ENCODE results near the gene ASTN2. TPM values are rescaled to one million over a fixed set of nuclear protein-coding genes. Genes with fewer than 3 reads are reported as not detected.

ASTN2 gene
- total RNA-seq, 1 experiment from 2014 or later: 4.8 TPM

DNA sequence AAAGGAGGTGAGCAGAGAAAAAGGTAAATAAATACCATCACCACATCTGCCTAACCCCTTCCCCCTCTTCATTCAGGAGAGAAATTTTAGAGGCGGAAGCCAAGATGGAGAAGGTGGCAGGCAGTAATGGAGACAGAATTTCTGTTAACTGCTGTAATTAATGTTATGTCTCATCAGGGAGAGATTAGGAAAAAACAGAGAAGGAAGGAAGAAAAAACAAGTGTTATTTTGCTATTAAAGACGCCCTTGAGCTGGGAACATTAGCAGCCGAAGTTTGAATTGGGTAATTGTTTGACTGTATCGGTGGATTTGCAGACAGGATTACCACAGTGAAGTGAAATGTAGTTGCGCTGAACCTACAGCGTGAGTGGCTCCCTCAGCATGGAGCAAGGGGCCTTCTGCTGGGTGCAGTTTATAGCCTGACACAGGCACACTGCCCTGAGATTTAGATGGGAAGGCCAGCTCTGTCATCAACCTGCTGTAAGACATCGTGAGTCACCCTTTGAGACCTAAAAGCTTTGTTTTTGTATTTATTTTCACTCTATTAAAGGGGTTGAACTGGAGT lies 136.3 kb downstream of the ASTN2 start (continued):
- TF ChIP-seq, protein P1, sequence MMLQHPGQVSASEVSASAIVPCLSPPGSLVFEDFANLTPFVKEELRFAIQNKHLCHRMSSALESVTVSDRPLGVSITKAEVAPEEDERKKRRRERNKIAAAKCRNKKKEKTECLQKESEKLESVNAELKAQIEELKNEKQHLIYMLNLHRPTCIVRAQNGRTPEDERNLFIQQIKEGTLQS (IDR thresholded peaks at IDR 0.05): no peak
- TF ChIP-seq, protein P2, sequence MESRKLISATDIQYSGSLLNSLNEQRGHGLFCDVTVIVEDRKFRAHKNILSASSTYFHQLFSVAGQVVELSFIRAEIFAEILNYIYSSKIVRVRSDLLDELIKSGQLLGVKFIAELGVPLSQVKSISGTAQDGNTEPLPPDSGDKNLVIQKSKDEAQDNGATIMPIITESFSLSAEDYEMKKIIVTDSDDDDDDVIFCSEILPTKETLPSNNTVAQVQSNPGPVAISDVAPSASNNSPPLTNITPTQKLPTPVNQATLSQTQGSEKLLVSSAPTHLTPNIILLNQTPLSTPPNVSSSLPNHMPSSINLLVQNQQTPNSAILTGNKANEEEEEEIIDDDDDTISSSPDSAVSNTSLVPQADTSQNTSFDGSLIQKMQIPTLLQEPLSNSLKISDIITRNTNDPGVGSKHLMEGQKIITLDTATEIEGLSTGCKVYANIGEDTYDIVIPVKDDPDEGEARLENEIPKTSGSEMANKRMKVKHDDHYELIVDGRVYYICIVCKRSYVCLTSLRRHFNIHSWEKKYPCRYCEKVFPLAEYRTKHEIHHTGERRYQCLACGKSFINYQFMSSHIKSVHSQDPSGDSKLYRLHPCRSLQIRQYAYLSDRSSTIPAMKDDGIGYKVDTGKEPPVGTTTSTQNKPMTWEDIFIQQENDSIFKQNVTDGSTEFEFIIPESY (IDR thresholded peaks at IDR 0.05; ENCODE audit: extremely low read depth, insufficient replicate concordance, low read length): no peak
- TF ChIP-seq FOSL1 (IDR thresholded peaks at IDR 0.05; ENCODE audit: low read depth): no peak

DNA sequence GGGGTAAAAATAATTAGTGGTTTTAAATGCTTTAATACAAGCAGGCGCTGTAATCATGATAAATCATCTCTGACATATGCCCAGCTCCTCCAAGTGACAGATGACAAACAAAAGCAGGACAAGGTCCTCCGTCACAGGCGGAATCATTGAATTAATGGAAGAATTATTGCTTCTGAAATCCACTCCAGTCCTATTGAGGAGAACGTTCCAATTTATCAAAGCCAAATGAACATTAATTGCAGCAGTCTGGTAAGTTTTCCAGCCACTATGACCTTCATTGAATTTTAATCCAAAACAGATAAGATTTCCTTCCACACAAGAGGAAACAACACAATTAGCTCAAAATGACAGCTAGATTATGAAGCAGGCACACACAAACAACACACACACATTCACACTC lies 136.8 kb downstream of the ASTN2 start:
- H3K27me3 ChIP-seq (ENCODE audit: insufficient read depth, low read length): no peaks in the 10 kb centered on the region
- BruUV-seq (replicated peaks): no TSS peak
- H3K9me3 ChIP-seq (ENCODE audit: control insufficient read depth in 1 of 2, insufficient read depth in 1 of 2, low read depth in 1 of 2, low read length in 2 of 2): no peaks in the 10 kb centered on the region; a peak in 1 of 4 replicates

More for the DNA sequence above, 136.8 kb downstream of the ASTN2 start:
- ATAC-seq: no peak
- Histone ChIP-seq H3K27ac (ENCODE audit: low read depth, low read length) (no peak overlapping the region), H3K4me1 (ENCODE audit: control insufficient read depth in 1 of 2, insufficient read depth in 2 of 2, low read length in 2 of 2) (no peaks in the 10 kb centered on the region), H2AFZ (ENCODE audit: low read depth, low read length, poor library complexity, severe bottlenecking) (no peak overlapping the region), H3K4me3 (replicated peaks in 1 of 2; ENCODE audit: low read depth in 1 of 2, low read length in 2 of 2) (no peak overlapping the region), H3K4me2 (ENCODE audit: low read length) (no peak overlapping the region), H3K79me2 (ENCODE audit: insufficient read depth, low read length) (no peaks in the 10 kb centered on the region), H3K36me3 (ENCODE audit: control insufficient read depth in 1 of 2, insufficient read depth in 2 of 2, low read length in 2 of 2) (no peaks in the 10 kb centered on the region), H4K20me1 (ENCODE audit: insufficient read depth) (no peaks in the 10 kb centered on the region; the same call in 1 of the 2 replicates), H3K9ac (ENCODE audit: low read length) (no peak overlapping the region), H3K9me2 (ENCODE audit: insufficient read depth) (no peaks in the 10 kb centered on the region)
- ChIA-PET CTCF (no interaction called here), RAD21 (ENCODE audit: low non-redundant PET in 1 of 2, low total read pairs in 2 of 2, uncharacterized antibody in 2 of 2, unreplicated experiment in 2 of 2) (no interaction called here), POLR2A (no interaction called here)
- DNase-seq (ENCODE audit: low read depth, low spot score): no peak
- TF ChIP-seq, protein P3, sequence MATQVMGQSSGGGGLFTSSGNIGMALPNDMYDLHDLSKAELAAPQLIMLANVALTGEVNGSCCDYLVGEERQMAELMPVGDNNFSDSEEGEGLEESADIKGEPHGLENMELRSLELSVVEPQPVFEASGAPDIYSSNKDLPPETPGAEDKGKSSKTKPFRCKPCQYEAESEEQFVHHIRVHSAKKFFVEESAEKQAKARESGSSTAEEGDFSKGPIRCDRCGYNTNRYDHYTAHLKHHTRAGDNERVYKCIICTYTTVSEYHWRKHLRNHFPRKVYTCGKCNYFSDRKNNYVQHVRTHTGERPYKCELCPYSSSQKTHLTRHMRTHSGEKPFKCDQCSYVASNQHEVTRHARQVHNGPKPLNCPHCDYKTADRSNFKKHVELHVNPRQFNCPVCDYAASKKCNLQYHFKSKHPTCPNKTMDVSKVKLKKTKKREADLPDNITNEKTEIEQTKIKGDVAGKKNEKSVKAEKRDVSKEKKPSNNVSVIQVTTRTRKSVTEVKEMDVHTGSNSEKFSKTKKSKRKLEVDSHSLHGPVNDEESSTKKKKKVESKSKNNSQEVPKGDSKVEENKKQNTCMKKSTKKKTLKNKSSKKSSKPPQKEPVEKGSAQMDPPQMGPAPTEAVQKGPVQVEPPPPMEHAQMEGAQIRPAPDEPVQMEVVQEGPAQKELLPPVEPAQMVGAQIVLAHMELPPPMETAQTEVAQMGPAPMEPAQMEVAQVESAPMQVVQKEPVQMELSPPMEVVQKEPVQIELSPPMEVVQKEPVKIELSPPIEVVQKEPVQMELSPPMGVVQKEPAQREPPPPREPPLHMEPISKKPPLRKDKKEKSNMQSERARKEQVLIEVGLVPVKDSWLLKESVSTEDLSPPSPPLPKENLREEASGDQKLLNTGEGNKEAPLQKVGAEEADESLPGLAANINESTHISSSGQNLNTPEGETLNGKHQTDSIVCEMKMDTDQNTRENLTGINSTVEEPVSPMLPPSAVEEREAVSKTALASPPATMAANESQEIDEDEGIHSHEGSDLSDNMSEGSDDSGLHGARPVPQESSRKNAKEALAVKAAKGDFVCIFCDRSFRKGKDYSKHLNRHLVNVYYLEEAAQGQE (IDR thresholded peaks at IDR 0.05; ENCODE audit: low read depth): no peak
- TF ChIP-seq EGR1 (IDR thresholded peaks at IDR 0.05; ENCODE audit: low read depth) (no peak), EZH2 (IDR thresholded peaks at IDR 0.05) (no peak), FOSL1 (IDR thresholded peaks at IDR 0.05; ENCODE audit: low read depth) (no peak), SIN3A (IDR thresholded peaks at IDR 0.05; ENCODE audit: low read depth) (no peak), SRF (IDR thresholded peaks at IDR 0.05; ENCODE audit: low read depth) (no peak), POLR2A (IDR thresholded peaks at IDR 0.05; ENCODE audit: borderline replicate concordance, extremely low read depth, insufficient read depth, insufficient read length) (no peak), SP1 (IDR thresholded peaks at IDR 0.05; ENCODE audit: low read depth) (no peak), CEBPB (IDR thresholded peaks at IDR 0.05; ENCODE audit: low read depth) (no peak), JUND (IDR thresholded peaks at IDR 0.05) (no peak), EZH2phosphoT487 (IDR thresholded peaks at IDR 0.05; ENCODE audit: borderline replicate concordance) (no peak), CBX3 (IDR thresholded peaks at IDR 0.05; ENCODE audit: low read depth) (no peak)
- TF ChIP-seq, protein P2 (IDR thresholded peaks at IDR 0.05; ENCODE audit: extremely low read depth, insufficient replicate concordance, low read length): no peak
- intact Hi-C loops (cut with micrococcal nuclease): no loop called here
